HepG2 (cell line): ENCODE data around the gene DCDC2C.

ENCODE experiments used
- CEBPB ChIP-seq: IDR thresholded peaks from 2 replicates; pipeline ENCODE4 v1.6.1; 2011; ENCODE audit warnings: low read depth, low read length, improper control_type of control experiment, borderline replicate concordance
- CENPX ChIP-seq: sonication (generic); formaldehyde crosslinking; IDR thresholded peaks from 2 replicates; pipeline ENCODE4 v1.9.0; 2021; ENCODE audit warnings: mild to moderate bottlenecking, missing genetic modification reagents, moderate library complexity
- ELF3 ChIP-seq: IDR thresholded peaks from 2 replicates; pipeline ENCODE4 v1.6.1; 2016; ENCODE audit warnings: missing genetic modification reagents, missing compliant biosample characterization
- EP300 ChIP-seq, 3 experiments: sonication (generic) in 1 of 3; formaldehyde crosslinking in 1 of 3; IDR thresholded peaks; 2 replicates each; pipeline versions ENCODE4 v1.5.1 to v1.6.1; 2011 to 2020; ENCODE audit warnings: low read depth in 2 of 3, low read length in 2 of 3, borderline replicate concordance in 1 of 3, improper control_type of control experiment in 1 of 3, mild to moderate bottlenecking in 1 of 3, missing genetic modification reagents in 1 of 3, moderate library complexity in 1 of 3
- MAZ ChIP-seq, 2 experiments: sonication (generic) in 1 of 2; formaldehyde crosslinking in 1 of 2; IDR thresholded peaks; 2 replicates each; pipeline versions ENCODE4 v1.5.0 to v1.6.1; 2012 to 2020; ENCODE audit warnings: low read depth in 2 of 2, mild to moderate bottlenecking in 2 of 2, borderline replicate concordance in 1 of 2, improper control_type of control experiment in 1 of 2, low read length in 1 of 2, missing genetic modification reagents in 1 of 2, moderate library complexity in 1 of 2
- POLR2AphosphoS5 ChIP-seq: IDR thresholded peaks from 2 replicates; pipeline ENCODE4 v1.6.1; 2012; ENCODE audit warnings: low read depth, low read length
- TBP ChIP-seq: sonication (generic); formaldehyde crosslinking; IDR thresholded peaks from 2 replicates; pipeline ENCODE4 v1.5.0; 2020; ENCODE audit warnings: missing genetic modification reagents
- ZNF10 ChIP-seq: sonication (generic); formaldehyde crosslinking; IDR thresholded peaks from 2 replicates; pipeline ENCODE4 v1.4.0; 2020; ENCODE audit warnings: mild to moderate bottlenecking, low read depth, missing genetic modification reagents, borderline replicate concordance
- ZNF580 ChIP-seq: IDR thresholded peaks from 2 replicates; pipeline ENCODE4 v1.6.1; 2016; ENCODE audit warnings: low read depth, borderline replicate concordance
- ZNF883 ChIP-seq: sonication (generic); formaldehyde crosslinking; IDR thresholded peaks from 2 replicates; pipeline ENCODE4 v1.5.1; 2020; ENCODE audit warnings: mild to moderate bottlenecking, missing genetic modification reagents; ENCODE audit errors: not compliant biosample characterization

- no peak for TF ChIP-seq CENPX
- TF ChIP-seq ELF3 (CRISPR knock-in tag), result no peak
- no peak for TF ChIP-seq TBP (CRISPR knock-in tag)
- TF ChIP-seq POLR2AphosphoS5, result no peak
- no peak for TF ChIP-seq ZNF580 (CRISPR knock-in tag)
- TF ChIP-seq EP300 (IDR thresholded peaks at IDR 0.05; ENCODE audit: low read depth in 2 of 2, low read length in 2 of 2), result no peak
- no peak for TF ChIP-seq EP300 (CRISPR knock-in tag; IDR thresholded peaks at IDR 0.05; ENCODE audit: borderline replicate concordance)
- TF ChIP-seq CEBPB, result no peak
- TF ChIP-seq ZNF10 (CRISPR knock-in tag), result no peak
- no peak for TF ChIP-seq ZNF883 (CRISPR knock-in tag)
- TF ChIP-seq MAZ (IDR thresholded peaks at IDR 0.05; ENCODE audit: borderline replicate concordance, low read depth, low read length), result no peak
- TF ChIP-seq MAZ (CRISPR knock-in tag; IDR thresholded peaks at IDR 0.05; ENCODE audit: low read depth), result no peak
Observed at GRCh38 chr2:3801506-3801905, 98.1 kb downstream of the DCDC2C start.
